NCI-H82 treated with DMSO at 0.1 percent for 48 hours (cell line): ENCODE data around the gene KLHL25.

ENCODE experiments used
- DNase-seq: peaks from one replicate; lab custom pipeline; 2025; ENCODE audit not compliant: unreplicated experiment; lab: John Stamatoyannopoulos, UW

Gene KLHL25

DNA sequence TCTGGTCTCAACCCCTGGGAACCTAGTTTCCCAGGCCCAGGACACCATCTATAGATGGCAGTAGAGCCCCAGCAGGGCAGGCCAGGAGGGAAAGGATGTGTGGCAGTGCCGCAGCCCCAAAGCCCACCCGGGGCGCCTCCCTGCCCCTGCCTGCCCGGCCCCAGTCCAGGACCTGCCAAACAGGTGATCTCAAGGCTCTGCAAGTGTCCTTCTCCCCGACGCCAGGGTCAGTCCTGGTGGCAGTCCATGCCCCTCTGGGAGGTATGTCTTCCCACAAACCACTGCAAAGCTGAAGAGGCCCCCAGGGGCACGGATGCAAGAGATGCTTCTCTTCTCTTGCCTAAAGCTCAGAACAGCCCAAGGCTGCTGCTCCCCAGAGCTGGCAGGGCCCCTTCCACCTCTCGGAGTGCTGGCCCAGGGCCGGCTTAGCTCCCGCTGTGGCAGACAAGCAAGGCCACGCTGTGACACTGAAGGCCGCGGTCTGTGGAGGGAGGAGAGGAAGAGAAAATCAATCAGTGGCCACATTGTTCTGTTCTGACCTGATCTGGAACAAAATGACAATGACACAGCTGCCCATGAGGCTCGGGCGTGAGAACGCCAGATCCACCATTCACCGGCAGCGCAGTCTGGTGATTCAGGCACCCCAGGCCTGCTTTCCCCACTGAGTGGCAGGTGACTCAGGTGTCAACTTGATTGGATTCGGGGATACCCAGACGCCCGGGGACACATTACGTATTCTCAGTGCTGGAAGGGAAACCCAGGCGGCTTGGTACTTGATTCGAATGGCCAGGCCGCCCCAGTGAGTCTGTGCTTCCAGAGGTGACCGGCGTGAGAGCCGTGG lies 34.0 kb downstream of the KLHL25 start:
- no peak for DNase-seq

DNA sequence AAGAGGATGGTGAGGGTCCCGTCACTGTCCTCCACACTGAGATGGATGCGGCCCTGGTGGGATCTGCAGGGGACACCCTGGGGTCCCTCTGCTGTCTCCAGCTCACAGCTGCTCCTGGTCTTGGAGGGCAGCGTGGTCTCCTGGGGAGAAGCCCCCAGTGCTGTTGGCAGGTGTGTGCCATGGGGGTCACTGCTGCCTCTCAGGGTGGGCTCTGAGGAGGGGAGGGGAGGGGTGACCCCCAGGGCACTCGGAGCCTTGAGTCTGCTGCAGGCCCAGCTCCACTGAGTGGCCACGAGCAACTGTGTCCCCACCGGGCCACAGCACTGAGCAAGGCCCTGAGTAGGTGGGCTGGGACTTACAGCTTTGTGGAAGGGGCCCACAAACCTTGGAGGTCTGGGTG lies 34.7 kb downstream of the KLHL25 start:
- no peak for DNase-seq

DNA sequence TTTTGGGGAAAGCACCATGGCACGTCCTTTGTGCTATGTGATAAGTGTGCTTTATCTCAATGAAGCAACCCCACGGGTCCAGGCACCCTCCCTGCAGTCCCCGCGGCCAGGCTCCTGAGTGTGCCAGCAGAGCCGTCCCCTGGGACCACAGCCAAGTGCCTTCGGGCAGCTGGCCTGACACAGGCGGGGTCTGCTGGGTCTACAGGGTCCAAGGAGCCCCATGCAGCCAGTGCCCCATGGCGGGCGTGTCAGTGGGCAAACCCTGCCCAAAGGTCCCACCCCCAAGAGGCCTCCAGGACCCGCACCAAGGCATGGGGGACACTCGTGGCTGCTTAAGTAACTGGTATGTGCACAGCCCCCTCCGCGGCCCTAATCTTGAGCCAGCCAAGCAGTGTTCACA lies 35.3 kb downstream of the KLHL25 start:
- no peak for DNase-seq

DNA sequence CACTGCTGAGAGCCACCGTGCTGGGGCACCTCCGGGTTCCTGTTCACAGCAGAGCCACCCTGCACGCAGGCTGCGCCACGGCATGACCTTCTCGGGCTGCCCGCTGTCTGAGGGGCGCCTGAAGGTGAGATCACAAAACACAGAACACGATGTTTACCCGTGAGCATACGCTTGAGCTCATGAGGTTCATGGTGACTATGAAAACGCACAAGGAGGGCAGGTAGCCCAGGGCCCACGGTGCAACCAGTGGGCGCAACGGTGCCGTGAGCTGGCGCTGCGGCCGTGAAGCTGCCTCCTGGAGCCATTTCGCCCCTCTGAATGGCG lies 36.1 kb downstream of the KLHL25 start:
- no peak for DNase-seq

DNA sequence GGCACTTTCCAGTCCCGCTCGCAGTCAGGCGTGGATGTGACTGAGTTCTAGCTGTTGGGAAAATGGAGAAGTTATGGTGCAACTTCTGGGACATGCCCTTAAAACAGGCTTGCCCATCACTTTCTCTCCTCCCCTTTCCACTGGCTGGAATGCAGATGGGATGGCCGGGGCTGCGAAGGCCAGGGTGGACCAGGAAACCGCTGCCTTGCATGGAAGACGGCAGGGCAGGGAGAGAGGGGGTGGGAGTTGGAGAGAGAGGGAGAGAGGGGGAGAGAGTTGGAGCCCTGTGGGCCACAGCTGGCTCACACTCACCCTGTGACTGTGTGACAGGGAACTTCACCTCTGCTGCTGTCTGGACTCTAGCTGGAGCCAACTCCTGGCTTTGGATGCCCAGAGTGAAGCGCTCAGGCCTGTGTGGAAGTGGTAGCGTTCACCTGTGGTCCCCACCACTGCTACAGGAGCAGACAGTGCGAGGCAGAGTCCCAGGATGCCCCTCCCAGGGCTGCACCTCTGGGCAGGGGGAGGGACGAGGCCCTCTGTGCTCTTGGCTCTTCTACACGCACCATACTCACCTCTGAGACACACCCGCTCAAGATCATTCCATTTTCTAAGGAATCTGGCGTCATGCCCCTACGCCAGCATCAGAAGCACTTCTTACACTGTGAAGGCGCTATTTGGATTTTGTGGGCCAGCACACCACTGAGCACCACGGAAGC lies 36.6 kb downstream of the KLHL25 start:
- no peak for DNase-seq

DNA sequence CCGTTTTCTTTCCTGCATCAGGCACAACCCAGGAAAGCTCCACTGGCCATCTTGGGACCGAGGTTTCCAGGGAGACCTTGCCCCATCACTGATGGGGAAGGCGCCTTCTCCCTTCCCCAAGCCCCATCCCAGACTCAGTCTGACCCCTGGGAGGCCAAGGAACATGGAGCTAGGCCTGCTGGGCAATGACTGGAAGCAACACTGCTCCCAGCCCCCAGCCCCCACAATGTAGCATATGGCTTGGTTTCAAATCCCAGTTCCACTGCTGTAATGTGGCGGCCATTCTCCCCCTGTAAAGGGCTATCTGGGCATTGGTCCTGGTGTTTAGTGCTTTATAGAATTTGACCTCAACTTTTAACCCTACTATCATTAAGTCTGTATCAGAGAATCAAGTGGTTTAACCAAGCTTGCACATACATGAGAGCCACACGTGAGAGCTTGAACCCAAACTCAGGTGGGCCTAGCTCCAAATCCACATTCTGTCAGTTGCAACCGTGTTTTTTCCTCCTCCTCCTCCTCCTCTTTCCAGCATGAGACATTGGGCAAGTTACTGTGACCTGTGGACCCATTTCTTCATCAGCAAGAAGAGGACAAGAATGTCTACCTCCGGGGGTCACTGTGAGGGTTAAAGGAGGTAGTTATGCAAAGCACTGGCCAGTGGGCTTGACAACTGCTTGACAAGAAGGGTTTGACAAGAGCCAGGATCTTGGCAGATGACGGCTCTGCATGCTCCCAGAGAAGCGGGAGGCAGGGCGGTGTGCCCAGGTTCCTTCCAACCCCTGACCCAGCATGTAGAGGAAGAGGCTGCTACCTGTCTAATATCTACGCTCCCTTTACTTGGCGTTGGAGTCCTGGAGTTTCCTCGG lies 37.4 kb downstream of the KLHL25 start:
- no peak for DNase-seq

DNA sequence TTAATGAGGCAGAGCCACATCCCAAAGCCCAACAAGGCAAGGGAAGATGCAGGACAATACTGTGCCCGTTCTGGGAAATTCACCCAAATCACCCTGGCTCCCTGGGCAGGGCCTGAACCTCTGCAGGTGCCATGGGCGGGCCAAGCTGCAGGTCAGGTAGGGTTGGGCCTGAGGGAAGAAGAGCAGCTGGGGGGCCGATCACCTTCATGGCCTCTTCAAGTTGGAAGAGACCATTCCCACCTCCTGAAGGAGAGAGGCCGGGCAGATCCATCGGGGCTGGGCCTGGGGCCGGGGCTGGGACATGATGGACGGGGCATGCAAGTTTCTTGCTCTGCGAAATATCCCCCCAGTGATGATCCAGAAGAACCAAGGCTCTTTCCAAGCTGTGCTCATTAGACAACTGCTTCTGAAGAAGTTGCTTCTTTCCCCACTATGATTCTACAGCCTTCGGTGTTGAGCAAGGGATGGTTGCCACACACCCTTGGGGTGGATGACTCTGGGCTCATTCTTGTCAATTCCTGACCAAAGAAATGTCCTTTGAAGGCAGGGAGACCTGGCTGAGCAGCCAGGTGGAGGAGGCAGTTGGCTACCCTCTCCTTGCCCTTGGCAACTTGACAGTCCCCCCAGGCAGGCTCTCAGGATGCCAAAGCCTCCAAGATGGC lies 38.2 kb downstream of the KLHL25 start:
- DNase-seq, result no peak

DNA sequence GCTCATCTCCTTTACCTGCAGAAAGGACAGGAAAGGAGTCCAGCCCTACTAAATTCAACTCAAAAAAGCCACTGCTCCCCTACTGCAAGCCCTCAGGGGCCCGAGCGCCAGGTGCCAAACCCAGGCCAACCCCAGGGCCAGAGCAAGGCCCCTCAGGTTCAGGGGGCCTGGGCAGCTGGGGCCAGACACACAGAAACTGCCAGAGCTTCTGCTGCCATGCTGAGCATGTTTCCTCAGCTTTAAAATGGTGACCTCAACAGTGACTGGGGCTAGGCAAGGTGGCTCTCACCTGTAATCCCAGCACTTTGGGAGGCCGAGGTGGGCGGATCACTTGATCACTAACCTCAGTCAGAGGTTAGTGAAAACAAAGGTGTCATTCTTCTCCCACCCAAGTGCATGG lies 38.8 kb downstream of the KLHL25 start:
- no peak for DNase-seq

DNA sequence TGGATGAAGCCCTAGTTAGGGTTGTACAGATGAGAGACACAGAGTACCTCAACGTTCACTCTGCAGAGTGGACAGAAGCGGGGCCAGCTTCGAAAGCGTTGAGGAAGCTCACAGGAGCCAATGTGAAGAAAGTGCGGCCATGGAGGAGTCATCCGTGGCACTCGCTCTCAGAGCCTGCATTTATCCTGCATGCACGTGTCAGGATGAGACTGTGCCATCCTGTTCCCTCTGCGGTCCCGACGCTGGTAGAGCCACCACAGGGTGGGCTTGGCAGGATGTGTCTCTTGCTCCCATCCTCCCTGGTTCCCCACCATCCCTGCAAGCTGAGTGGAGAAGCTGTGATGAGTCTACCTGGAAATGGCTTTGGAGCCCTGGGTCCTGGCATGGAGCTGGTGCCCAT lies 39.3 kb downstream of the KLHL25 start:
- DNase-seq, result no peak

DNA sequence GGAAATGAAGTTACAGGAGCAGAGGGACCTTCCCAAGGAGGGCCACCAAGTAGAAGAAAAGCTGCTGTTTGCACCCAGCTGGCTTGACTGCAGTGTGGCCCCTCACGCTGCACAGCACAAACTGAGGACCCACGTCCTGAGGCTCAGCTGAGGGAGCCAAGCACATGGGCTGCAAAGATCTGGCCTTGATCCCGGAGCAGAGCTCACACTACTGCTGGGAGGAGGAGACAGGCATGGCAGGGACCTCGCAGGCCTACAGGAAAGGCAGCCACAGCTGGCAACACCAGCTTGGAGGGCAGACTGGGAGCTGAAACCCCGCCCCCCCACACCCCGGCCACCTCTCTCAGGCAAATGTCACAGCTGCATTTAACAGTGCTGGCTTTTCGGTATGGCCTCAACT lies 39.7 kb downstream of the KLHL25 start:
- DNase-seq, result no peak

DNA sequence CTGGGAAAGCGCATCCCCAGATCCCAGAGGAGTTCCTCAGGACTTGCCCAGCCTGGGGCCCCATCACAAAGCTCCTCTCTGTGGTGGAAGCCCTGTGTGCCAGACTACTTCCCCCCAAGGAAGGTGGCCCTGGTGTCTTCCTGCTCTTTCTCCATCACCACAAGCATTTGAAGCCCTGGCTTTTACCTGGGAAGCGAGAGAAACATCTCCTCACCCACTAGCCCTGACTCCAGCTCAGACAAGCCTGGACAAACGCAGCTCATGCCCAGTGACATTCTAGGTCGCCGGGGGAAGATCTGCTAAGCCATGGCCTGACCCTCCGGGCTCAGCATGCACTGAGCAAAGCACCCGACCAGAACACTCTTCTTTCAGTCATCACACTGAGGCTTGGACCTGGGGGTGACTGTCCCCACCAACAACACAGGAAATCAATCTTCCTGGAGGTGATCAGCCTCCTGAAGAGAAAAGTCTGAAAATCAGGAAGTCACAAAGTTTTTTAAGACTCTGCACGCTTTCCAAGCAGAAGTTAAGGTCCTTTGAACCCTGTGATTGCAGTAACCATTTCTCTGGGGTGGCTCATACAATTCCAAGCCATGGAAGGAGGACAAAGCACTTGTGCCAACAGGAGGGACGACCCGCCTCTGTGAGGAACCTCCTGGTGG lies 40.8 kb downstream of the KLHL25 start:
- no peak for DNase-seq

DNA sequence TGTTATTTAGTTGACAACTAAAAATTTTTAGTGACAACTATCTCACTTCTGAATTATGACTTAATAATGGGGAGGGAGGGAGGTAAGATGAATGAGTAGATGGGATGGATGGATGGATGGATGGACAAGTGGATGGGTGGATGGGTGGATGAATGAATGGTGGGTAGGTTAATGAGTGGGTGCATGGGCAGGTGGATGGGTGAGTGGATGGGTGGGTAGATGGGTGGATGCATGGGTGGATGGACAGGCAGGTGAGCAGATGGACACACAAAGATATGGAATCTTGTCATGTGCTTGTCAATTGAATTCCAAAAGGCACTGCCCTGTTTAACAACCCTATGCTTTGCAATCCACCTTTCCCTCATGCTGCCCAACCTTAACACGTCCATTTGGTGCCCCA lies 41.5 kb downstream of the KLHL25 start:
- DNase-seq, result no peak

DNA sequence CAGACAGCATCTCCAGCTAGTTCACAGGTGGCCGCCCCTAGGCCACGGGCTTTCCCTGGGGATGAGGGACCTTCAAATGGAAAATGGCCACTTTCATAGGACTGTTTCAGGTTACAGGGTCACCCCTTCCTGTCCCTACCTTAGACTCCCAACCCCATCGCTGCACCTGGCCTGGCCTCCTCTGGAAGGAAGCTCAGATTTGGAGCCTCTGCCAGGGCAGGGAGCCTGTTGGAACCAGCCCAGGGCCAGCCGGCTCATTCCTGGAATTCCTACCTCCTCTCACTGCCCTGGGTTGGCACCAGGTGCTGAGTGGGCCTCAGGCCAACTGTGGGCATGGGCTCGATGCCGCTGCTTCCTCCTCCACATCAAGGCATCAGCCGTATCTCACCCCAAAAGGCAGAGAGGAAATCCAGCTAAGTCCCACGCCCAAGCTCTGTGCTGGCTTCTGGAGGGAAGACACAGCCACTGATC lies 42.2 kb downstream of the KLHL25 start:
- DNase-seq, result no peak

DNA sequence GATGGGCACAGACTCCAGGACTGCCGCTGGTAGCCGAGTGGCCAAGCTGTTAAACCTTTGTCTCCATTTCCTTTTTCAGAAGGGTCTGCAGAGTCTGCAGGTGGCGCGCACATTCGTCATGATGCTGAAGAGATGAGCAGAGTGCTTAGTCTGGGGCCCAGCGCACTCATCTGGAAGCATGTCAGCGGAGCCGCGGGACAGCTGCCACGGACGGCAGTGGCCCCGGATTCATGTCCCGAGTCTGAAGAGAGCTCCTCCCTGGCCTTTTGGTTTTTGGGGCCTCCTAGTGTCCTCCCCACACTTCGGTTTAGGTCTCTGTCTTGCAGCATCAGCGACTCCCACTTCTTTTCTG lies 42.6 kb downstream of the KLHL25 start:
- DNase-seq, result no peak

DNA sequence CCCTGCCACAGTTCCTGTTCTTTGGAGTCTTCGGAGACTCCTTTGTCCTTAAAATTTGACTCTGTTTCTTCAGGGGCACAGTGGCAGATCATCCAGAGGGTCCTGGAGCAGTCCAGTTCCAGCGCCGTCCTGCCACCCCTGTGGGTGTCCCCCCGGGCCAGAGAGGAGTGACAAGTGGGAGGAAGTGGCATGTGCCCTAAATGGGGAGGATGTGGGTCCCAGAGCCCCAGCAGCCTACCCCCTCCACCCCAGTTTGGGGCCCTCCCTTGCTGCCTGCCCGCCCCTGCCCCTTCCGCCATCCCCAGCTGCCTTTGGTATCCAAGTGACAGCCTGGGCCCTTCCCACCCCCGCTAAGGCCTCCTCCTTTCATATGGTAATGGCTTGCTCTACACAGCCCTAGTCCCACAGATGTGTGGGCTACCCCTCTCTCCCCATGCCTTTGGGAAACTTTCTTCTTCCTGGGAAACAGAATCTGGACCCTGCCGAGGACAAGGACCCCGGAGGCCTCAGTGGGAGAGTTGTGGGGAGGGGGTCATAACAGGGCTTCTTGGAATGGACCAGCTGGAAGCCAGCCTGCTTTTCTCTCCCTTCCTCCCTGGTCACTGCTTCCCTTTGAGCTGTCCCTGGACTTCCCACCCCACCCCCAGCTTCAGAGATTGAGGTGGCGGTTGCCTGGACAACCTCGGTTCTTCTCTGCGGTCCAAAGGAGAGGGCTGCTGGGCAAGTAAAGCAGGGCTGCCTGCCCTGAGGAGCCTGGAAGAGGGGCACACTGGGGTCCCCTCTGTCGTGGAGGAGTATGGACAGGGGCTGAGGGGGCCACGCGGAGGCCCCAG lies 43.2 kb downstream of the KLHL25 start:
- DNase-seq, result no peak

DNA sequence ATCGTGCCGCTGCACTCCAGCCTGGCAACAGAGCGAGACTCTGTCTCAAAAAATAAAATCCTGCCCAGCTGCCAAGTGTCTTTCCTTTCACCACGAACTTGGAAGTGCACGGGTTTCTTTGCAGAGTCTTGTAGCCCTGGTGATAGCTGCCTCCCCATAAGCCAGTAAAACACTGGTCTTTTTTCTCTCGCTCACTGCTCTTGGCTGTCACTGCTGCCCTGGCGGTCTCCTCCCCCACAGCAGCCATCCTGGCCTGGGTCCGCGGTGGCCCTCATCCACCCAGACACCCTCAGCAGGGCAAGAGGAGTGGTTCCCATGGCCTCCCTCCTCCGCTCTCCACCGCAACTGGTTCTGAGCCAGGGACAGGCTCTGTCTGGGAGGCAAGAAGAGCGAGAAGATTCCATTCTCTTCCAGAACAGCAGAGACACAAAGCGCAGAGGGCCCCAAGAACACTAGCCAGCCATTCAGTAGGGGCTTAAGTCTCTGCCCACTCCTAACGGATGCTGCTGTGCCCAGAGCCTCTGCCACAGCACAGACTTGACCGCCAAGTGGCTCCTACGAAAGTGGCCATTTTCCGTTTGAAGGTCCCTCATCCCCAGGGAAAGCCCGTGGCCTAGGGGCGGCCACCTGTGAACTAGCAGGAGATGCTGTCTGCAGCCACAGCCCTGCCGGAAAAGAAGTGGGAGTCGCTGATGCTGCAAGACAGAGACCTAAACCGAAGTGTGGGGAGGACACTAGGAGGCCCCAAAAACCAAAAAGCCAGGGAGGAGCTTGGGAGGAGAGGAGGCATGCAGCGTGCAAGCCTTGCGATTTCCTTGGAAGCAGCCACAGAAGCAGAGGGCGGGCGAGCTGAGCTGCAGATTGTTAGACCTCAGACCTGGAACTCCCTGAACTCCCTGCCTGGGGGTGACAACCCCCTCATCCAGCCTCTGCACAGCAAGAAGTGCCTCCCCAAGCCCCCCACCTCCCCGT lies 44.1 kb downstream of the KLHL25 start:
- DNase-seq, result no peak

DNA sequence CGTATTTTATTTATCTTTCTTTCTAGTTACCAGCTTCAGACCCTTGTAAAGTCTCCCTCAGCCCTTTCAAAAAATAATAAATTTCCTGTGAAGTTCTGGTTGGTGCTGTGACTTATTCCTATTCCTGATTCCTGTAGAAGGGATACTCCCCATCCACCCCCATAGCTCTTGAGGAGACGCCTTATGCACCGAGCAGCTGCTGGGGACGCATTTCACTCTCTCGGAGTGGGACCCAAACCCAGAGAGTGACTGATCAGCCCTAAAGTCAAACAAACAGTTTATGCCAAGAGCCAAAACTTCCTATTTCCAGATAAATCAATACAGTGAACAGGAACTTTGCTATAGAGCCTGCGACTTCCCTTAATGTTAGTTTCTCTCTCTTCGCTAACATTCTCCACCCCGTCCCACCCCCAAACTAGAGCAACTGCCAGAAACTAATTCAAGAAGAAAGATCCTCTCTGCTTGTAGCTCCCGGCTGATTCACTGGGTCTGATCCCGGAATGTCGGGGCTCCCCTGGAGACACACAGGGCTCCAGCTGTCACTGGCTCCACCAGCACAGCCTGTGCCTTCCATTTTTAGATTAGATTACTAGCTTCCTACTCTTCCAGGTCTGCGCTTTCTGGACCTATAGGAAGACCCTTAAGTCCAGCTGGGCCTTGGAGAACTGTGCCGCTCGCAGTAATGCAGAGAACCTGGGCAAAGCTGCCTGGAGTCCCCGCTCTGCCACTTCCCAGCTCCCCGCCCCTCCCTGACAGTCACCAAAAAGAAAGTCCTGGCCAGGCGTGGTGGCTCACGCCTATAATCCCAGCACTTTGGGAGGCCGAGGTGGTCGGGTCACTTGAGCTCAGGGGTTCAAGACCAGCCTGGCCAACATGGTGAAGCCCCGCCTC lies 45.2 kb downstream of the KLHL25 start:
- DNase-seq, result no peak

DNA sequence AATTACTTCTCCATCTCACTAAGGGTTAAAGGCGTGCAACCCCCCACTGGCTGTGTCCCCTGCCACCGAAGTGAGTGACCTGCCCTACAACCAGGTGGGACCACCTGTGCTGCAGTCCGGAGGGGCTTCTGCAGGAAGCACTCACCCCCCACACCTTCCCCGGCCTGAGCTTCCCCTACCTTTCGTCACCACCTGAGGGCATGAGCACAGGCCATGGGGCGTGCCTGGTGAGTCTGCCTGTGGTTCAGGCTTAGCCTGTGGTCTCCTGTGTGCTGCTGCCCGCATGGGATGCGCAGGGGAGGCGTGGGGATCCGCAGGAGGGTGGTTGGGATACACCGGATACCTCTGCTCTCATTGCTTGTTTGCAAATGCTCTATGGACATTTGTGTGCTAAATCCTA lies 46.0 kb downstream of the KLHL25 start:
- no peak for DNase-seq
